Nephron (organoid): ENCODE results near the gene STKLD1.

ENCODE experiments used
- H3K27ac Mint-ChIP-seq, 3 experiments: 2 replicates each; pipeline ENCODE4 v1.8.0; 2020; ENCODE audit warnings: mixed read lengths in 3 of 3, mild to moderate bottlenecking in 2 of 3, moderate library complexity in 1 of 3
- H3K27me3 Mint-ChIP-seq: 2 replicates; pipeline ENCODE4 v1.8.0; 2021; ENCODE audit warnings: low read depth, mild to moderate bottlenecking, moderate library complexity, mixed read lengths
- H3K36me3 Mint-ChIP-seq: 2 replicates; pipeline ENCODE4 v1.8.0; 2020; ENCODE audit warnings: low read depth, mixed read lengths
- H3K4me1 Mint-ChIP-seq: 2 replicates; pipeline ENCODE4 v1.8.0; 2020; ENCODE audit warnings: mixed read lengths
- H3K4me3 Mint-ChIP-seq, 3 experiments: 2 replicates each; pipeline ENCODE4 v1.8.0; 2020; ENCODE audit warnings: mild to moderate bottlenecking in 3 of 3, mixed read lengths in 3 of 3, moderate library complexity in 2 of 3
- H3K9me3 Mint-ChIP-seq: 2 replicates; pipeline ENCODE4 v1.8.0; 2020; ENCODE audit warnings: mixed read lengths
- CTCF ChIP-seq, 3 experiments: fragments of 200-600 bp; sonication (generic); IDR thresholded peaks; one replicate each; pipeline ENCODE4 v1.5.0; 2021; ENCODE audit warnings: antibody characterized with exemption in 3 of 3; ENCODE audit not compliant: unreplicated experiment in 3 of 3

The STKLD1 gene

GRCh38 chr9:133424187-133424586 lies 48.0 kb downstream of the STKLD1 start:
- H3K36me3 Mint-ChIP-seq, result peaks cover 4% of the 10 kb centered on the region
- peaks cover 15% of the 10 kb centered on the region for H3K27me3 Mint-ChIP-seq
- peaks cover 5% of the 10 kb centered on the region for H3K4me1 Mint-ChIP-seq
- no peak overlapping the region for H3K27ac Mint-ChIP-seq
- H3K4me3 Mint-ChIP-seq, result no peak overlapping the region
- no peaks in the 10 kb centered on the region for H3K9me3 Mint-ChIP-seq
- no peak for TF ChIP-seq CTCF (IDR thresholded peaks at IDR 0.05; ENCODE audit: unreplicated experiment in 3 of 3)

- Mint-ChIP-seq H3K36me3 (peaks cover 4% of the 10 kb centered on the region), H3K4me1 (peaks cover 5% of the 10 kb centered on the region), H3K27ac (no peak overlapping the region), H3K4me3 (no peak overlapping the region), H3K9me3 (no peaks in the 10 kb centered on the region), H3K27me3 (peaks cover 21% of the 10 kb centered on the region)
- no peak for TF ChIP-seq CTCF (IDR thresholded peaks at IDR 0.05; ENCODE audit: unreplicated experiment in 3 of 3)
These were observed 49.0 kb downstream of the STKLD1 start for GRCh38 chr9:133425049-133425632.

GRCh38 chr9:133426011-133426410 lies 49.8 kb downstream of the STKLD1 start:
- Mint-ChIP-seq H3K4me3 (no peak overlapping the region), H3K27me3 (peaks cover 28% of the 10 kb centered on the region), H3K9me3 (no peaks in the 10 kb centered on the region), H3K27ac (no peak overlapping the region), H3K36me3 (peaks cover 4% of the 10 kb centered on the region), H3K4me1 (peaks cover 5% of the 10 kb centered on the region)
- TF ChIP-seq CTCF (IDR thresholded peaks at IDR 0.05; ENCODE audit: unreplicated experiment in 3 of 3), result no peak

- no peak for TF ChIP-seq CTCF (IDR thresholded peaks at IDR 0.05; ENCODE audit: unreplicated experiment in 3 of 3)
- no peaks in the 10 kb centered on the region for H3K4me1 Mint-ChIP-seq
- no peak overlapping the region for H3K27ac Mint-ChIP-seq
- peaks cover 4% of the 10 kb centered on the region for H3K36me3 Mint-ChIP-seq
- H3K9me3 Mint-ChIP-seq, result no peaks in the 10 kb centered on the region
- peaks cover 31% of the 10 kb centered on the region for H3K27me3 Mint-ChIP-seq
- peak overlapping the region; percentile 58 to 63 (median 60) for H3K4me3 Mint-ChIP-seq
These were observed 51.6 kb downstream of the STKLD1 start for GRCh38 chr9:133427658-133428348.

- no peak for TF ChIP-seq CTCF (IDR thresholded peaks at IDR 0.05; ENCODE audit: unreplicated experiment in 3 of 3)
- no peaks in the 10 kb centered on the region for H3K9me3 Mint-ChIP-seq
- H3K27ac Mint-ChIP-seq, result no peak overlapping the region
- peak overlapping the region in 1 of 3 experiments; percentile 37 for H3K4me3 Mint-ChIP-seq
- H3K36me3 Mint-ChIP-seq, result peaks cover 4% of the 10 kb centered on the region
- H3K27me3 Mint-ChIP-seq, result peaks cover 31% of the 10 kb centered on the region
- no peaks in the 10 kb centered on the region for H3K4me1 Mint-ChIP-seq
These were observed 52.5 kb downstream of the STKLD1 start for GRCh38 chr9:133428617-133429101.
